ENCODE measurements around the gene TSPO.

DNA sequence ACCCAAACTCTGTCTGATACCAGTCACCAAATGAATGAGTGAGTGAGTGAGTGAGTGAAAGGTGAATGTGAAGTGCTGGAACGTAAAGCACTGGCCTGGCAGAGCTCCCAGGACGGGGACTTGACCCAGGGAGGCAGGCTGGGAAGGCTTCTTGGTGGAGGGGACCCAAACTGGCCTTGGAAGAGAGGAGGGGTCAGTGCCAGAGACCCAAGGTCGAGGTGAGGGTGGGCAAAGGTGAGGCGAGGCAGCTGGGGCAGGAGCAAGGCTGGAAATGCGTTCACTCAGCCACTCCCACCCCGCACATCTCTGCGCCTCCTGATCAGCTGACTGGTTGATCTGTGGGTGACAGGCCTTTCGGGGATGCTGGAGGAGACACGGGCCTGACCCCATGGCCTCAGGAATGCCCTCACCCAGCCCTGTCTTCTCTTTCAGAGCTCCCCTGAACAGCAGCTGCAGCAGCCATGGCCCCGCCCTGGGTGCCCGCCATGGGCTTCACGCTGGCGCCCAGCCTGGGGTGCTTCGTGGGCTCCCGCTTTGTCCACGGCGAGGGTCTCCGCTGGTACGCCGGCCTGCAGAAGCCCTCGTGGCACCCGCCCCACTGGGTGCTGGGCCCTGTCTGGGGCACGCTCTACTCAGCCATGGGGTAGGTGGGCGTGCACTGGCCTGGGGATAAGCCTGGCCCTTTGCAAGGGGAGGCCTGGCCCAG lies 7.6 kb downstream of the TSPO start:
- TF ChIP-seq CTCF (IDR thresholded peaks at IDR 0.05; ENCODE audit: low read length), result no peak
- TF ChIP-seq EZH2 (IDR thresholded peaks at IDR 0.05; ENCODE audit: borderline replicate concordance, low read length), result no peak

Measured in OCI-LY1 (cell line).